Fibroblast of peridontal ligament (primary cell): ENCODE results near the gene MST1.
"Not testable (repeated sequence)": the region's sequence is repeated elsewhere in the genome, so short reads cannot be mapped to it uniquely, and the experiment has no call there.

Source experiments
- DNase-seq: peaks from one replicate; pipeline ENCODE4 v3.0.0-alpha.2; 2010; ENCODE audit errors: extremely low read depth

MST1 gene

GRCh38 chr3:49700453-49701128, 11.3 kb upstream of the MST1 start:
- no peak for DNase-seq

GRCh38 chr3:49700014-49700413, 10.7 kb upstream of the MST1 start:
- no peak for DNase-seq

DNA sequence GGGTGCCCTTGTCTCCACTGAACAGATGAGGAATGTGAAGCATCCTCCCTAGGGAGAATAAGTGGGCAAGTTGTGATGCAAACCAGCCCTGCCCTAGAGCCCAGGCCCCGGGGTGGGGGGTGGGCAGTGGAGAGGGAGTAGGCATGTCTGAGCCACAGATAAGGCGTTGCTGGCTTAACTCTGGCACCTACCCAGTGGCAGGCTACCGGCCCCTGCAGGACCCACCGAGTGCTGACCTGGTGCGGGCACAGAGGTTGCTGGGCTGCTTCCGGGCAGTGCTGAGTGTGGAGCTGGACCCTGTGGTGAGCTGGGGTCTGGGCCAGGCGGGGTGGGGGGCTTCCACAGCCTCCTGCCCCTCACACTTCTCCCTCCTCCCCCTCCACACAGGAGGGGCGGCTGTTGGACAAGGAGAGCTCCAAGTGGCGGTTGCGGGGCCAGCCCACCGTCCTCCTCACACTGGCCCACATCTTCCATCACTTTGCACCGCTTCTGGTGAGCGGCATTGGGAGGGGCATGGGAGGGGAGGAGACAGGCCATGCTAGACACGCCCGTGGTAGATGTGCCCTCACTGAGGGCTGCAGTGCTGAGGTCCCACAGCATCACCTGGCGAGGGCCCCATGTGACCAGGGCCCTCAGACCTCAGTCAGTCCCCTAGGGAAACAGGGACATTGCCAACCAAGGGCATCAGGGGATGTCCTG, 10.2 kb upstream of the MST1 start:
- DNase-seq: no peak

GRCh38 chr3:49695350-49696015, 6.2 kb upstream of the MST1 start:
- not testable (repeated sequence) for DNase-seq

DNA sequence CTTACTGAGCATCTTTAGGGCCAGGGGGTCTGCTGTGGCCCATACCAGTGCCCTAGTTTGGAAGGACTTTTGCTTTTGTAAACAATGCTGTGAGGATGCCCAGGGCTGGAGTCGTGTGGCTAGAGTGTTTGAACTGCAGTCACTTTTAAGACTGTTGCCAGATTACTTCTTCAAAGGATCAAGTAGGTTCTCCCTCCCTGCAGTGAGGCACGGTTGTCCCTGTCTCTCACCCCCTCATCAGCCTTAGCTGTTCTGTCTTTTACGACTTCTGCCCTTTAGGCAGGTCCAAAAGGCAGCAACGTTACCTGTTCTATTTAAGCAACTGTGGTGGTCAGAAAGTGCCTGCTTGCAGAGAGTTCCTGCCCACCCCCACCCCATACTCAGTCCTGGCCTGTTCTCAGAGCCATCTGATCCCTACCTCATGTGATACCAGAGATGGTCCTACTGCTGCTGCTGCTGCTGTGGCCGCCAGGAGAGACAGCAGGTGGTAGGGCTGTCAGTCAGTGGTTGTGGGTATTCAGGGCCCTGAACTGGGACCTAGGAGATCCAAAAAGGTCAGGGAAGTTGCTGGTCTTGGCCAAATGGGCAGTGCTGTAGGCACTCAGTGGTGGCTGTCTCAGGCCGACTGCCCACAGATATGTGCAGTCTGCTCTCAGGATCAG, 5.3 kb upstream of the MST1 start:
- not testable (repeated sequence) for DNase-seq

DNA sequence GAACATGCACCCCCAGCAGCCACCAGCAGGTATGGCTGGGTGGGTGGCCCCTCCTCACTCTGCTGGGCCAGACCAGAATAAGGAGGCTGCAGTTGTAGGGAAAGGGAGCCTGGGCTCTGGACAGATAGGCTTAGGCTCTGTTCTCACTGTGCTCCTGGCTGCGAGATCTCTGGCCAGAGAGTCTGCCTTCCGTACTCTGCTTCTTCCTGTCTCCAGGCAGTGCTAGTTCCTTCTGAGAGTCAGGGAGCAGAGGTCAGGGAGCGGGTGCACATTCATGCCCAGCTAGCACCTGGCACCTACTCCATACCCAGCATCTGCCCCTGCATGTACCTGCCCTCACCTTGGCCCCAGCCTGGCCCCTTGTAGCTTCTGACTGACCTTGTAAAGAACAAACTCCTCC, 2.2 kb upstream of the MST1 start:
- not testable (repeated sequence) for DNase-seq

DNA sequence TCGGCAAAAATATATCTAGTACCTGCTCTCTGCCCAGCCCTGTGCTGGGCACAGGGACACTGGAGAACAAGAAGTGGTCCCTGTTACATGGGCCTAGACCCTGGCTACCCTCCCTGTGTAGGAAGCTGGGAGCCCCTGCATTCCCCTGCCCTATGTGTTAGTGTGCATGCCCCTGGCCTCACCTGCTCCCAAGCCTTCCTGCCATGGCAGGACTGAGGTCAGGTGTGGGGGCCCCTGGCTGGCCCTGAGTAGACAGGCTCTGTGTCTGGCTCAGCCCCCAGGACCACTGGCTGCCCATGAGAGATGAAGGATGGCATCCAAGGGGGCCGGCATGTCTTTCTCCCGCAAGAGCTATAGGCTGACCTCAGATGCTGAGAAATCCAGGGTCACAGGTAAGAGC, 1.6 kb upstream of the MST1 start:
- DNase-seq: not testable (repeated sequence)

GRCh38 chr3:49689908-49690624, 792 bp upstream of the MST1 start:
- DNase-seq: not testable (repeated sequence)

DNA sequence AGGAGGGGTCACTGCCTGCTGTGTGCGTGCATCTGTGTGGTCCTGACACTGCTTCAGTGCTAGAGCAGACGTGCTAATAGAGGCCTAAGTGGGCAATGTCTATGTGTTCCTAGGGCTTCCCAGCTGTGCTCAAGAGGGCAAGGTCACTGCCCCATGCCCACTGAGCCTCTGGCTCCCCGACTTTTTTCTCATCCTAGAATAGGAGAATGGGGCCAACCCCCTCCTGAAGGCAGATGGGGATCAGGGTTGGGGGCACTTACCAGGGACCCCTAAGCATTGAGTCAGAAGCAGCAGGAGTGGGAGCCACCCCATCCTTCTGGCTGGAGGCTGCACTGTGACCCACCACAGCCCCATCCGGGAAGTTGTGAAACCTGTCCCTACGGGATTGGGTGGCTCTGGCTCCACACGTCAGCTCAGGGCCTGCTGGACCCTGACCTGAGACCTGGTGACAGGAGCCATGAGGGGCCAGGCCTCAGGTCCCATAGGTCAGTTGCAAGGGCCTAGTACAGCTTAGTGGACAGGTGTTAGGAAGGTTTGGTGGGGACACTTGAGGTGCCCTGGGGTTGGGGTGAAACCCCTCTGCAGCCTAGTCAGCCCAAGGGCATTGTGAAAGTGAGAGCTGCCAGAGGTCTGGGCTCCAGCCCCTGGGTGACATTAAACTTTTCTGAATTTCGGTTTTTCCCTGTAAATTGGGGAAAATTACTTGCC, 782 bp downstream of the MST1 start:
- not testable (repeated sequence) for DNase-seq

GRCh38 chr3:49687424-49687795, 1.9 kb downstream of the MST1 start:
- not testable (repeated sequence) for DNase-seq

- peak; percentile 21 for DNase-seq
Observed at GRCh38 chr3:49686769-49687423, 2.4 kb downstream of the MST1 start.

- DNase-seq: not testable (repeated sequence)
Observed at GRCh38 chr3:49686346-49686745, 2.9 kb downstream of the MST1 start.

GRCh38 chr3:49685846-49686245, 3.4 kb downstream of the MST1 start:
- DNase-seq: not testable (repeated sequence)

- DNase-seq: not testable (repeated sequence)
Observed at GRCh38 chr3:49685103-49685502, 4.2 kb downstream of the MST1 start.

GRCh38 chr3:49684453-49684852, 4.8 kb downstream of the MST1 start:
- not testable (repeated sequence) for DNase-seq

GRCh38 chr3:49683162-49683561, 6.1 kb downstream of the MST1 start:
- DNase-seq: no peak

DNA sequence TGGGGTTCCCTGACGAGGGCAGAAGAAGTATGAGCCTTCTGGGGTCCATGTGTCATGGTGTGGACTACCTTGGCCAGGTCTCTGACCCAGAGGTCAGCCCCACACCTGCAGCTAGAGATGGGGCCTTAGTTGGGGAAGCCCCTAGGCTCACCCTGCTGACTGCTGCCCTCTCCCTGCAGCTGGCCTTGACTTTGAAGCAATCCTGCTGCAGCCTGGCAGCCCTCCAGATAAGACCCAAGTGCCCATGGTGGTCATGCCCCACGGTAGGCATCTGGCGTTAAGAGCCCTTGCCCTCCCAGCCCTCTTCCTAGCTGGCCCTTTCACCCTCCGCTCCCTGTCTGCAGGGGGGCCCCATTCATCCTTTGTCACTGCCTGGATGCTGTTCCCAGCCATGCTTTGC, 7.7 kb downstream of the MST1 start:
- DNase-seq: no peak

GRCh38 chr3:49681232-49681522, 8.1 kb downstream of the MST1 start:
- no peak for DNase-seq

- no peak for DNase-seq
Observed at GRCh38 chr3:49680493-49681231, 8.6 kb downstream of the MST1 start.

DNA sequence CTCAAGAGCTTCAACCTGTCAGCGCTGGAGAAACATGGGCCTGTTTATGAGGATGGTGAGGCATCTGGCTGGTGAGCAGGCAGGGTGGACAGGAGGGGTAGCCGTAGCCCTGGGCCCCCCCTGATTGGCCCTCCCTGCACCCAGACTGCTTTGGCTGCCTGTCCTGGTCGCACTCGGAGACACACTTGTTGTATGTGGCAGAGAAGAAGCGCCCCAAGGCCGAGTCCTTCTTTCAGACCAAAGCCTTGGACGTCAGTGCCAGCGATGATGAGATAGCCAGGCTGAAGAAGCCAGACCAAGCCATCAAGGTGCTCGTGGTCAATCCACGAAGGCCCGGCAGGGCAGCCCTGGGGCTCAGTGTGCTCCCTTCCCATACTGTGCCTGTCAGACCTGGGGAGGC, 13.4 kb downstream of the MST1 start:
- DNase-seq: no peak
